Stimulated activated CD8-positive, alpha-beta memory T cell treated with anti-CD3 and anti-CD28 coated beads, Interleukin-4, amount 100 ng/mL, for 4 hours (primary cell): Measurements from ENCODE around the gene MTHFD2.
"Not testable (repeated sequence)": the region's sequence is repeated elsewhere in the genome, so short reads cannot be mapped to it uniquely, and the experiment has no call there.

ENCODE experiments used
- DNase-seq, 2 donors: peaks; one replicate each; pipeline ENCODE4 v3.0.0-alpha.2; 2020; ENCODE audit warnings: low read depth in 2 of 2, low spot score in 1 of 2

Gene MTHFD2

GRCh38 chr2:74198461-74199274 lies at the start of gene MTHFD2:
TSS of gene MTHFD2 (plus strand) at chr2:74198615. CDS start at chr2:74198642, 27 bp downstream.
- DNase-seq, result peak; percentile 80 to 86

- DNase-seq, result no peak
Observed at GRCh38 chr2:74149247-74149525, 49.2 kb upstream of the MTHFD2 start.

GRCh38 chr2:74149570-74150319 lies 48.7 kb upstream of the MTHFD2 start:
- DNase-seq, result no peak

DNA sequence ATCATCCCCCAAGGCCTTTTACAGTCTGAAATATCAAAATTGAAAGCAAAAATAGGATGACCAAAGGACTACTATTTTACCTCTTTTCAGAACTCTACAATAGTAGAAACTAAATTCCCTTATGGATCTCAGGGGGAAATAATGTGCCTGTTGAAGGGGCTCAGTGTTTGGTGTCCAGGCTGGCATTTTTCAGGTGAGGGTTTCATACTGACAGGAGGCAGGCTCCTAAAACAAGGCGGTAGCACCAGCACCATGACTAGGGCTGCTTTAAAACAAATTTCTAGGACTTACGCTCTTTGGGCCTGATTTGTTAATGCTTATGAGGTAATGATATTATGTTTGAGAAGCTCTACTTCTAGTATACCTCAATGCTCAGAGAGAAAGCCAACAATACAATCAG lies 45.5 kb upstream of the MTHFD2 start:
- no peak for DNase-seq

- DNase-seq, result no peak
Observed at GRCh38 chr2:74155830-74156229, 42.6 kb upstream of the MTHFD2 start.

DNA sequence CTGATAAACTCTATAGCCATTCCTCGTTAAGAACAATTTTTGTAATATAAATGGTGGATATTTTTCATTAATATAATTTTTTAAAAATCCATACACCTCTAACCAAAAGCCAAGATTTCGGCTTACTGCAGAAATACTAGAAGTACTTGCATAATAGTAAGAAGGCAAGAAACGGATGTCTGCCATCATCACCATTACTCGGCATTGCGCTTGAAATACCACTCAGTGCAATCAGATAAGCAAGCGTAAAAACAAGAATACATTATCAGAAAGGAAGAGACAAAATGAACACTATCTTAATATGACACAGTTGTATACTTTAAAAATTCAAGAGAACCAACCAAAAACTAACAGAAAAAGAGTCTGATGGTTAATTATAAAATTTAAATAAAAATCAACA lies 35.5 kb upstream of the MTHFD2 start:
- DNase-seq, result no peak

DNA sequence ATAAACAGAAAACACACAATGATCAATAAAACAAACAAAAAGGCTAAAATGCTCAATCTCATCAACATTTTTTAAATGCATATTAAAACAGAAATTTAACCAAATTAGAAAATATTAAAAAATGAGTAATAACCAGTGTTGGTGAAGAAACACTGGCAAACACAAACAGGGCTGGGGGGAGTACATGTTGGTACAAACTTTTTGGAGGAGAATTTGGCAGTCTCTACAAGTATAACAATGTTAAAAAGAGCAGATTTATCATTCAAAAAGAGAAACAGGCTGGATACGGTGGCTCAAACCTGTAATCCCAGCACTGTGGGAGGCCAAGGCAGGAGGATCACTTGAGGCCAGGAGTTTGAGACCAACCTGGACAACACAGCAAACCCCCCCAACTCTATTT lies 33.7 kb upstream of the MTHFD2 start:
- DNase-seq, result no peak

GRCh38 chr2:74168739-74169138 lies 29.7 kb upstream of the MTHFD2 start:
- DNase-seq, result no peak

DNA sequence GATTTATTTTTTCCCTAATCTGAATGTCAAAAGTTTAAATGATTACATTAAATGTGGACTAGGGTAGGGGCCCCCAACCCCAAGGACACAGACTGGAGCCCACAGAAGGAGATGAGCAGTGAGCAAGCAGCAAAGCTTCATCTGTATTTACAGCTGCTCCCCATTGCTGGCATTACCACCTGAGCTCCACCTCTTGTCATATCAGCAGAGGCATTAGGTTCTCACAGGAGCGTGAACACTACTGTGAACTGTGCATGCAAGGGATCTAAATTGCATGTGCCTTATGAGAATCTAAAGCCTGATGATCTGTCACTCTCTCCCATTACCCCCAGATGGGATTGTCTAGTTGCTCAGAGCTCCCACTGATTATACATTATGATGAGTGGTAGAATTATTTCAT lies 23.5 kb upstream of the MTHFD2 start:
- DNase-seq, result no peak

DNA sequence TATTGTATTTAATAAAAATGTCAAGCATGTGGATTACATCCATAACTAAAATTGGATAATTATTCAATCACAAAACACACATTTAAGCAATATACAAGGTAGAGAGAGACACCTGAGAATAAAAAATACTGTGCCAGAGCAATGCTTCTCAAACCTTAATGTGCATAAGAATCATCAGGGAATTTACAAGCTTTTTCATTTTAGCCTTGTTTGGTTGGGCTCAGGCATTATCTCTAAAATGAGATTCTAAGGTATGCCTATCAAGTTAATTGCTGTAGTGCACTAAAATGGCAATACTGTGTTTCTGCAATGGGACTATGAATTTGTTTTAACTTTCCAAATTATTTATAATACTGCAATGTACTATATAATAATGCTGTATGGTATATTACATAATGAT lies 20.7 kb upstream of the MTHFD2 start:
- DNase-seq, result no peak

- DNase-seq, result peak; percentile 95
Observed at GRCh38 chr2:74178211-74179062, 20.0 kb upstream of the MTHFD2 start, which contains the start of gene MOB1A. TSS of gene MOB1A (minus strand) at chr2:74178879. CDS start at chr2:74178674, 205 bp downstream.

GRCh38 chr2:74179063-74179865 lies 19.2 kb upstream of the MTHFD2 start:
- DNase-seq, result no peak

- DNase-seq, result no peak
Observed at GRCh38 chr2:74181739-74182138, 16.7 kb upstream of the MTHFD2 start.

GRCh38 chr2:74183878-74184277 lies 14.5 kb upstream of the MTHFD2 start:
- no peak for DNase-seq

GRCh38 chr2:74186038-74186437 lies 12.4 kb upstream of the MTHFD2 start:
- DNase-seq, result no peak

DNA sequence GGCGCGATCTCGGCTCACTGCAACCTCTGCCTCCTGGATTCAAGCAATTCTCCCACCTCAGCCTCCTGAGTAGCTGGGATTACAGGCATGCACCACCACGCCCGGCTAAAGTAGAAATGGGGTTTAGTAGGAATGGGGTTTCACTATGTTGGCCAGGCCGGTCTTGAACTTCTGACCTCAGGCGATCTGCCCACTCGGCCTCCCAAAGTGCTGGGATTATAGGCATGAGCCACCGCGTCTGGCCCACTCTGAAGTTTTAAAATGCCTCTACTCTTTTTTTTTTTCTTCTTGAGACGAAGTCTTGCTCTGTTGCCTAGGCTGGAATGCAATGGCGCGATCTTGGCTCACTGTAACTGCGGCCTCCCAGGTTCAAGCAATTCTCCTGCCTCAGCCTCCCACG lies 11.7 kb upstream of the MTHFD2 start:
- DNase-seq, result not testable (repeated sequence)

DNA sequence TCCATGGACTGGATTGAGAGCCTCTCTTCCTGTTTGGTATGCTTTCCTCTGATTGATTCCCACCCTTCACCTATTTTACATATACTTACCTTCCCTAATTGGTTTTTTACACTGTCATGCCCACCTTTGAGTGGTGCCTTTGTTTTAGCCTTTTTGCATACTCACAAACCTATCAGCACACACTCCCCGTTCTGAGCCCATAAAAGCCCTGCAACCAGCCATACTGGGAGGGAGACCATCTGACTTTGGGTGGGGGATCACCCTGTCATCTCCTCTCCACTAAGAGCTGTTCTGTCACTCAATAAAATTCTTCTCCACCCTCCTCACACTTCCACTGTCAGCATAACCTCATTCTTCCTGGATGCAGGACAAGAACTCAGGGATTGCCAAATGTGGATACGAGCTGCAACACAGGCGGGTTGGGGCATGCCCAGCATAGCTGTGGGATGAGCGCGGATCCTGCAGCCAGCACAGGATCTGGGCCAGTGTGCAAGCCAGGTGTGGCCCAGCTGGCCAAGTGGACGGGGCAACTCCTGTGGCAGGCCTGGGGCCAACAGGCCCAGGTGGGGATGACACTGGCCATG lies 10.3 kb upstream of the MTHFD2 start:
- DNase-seq, result no peak

GRCh38 chr2:74188696-74189095 lies 9.7 kb upstream of the MTHFD2 start:
- no peak for DNase-seq

DNA sequence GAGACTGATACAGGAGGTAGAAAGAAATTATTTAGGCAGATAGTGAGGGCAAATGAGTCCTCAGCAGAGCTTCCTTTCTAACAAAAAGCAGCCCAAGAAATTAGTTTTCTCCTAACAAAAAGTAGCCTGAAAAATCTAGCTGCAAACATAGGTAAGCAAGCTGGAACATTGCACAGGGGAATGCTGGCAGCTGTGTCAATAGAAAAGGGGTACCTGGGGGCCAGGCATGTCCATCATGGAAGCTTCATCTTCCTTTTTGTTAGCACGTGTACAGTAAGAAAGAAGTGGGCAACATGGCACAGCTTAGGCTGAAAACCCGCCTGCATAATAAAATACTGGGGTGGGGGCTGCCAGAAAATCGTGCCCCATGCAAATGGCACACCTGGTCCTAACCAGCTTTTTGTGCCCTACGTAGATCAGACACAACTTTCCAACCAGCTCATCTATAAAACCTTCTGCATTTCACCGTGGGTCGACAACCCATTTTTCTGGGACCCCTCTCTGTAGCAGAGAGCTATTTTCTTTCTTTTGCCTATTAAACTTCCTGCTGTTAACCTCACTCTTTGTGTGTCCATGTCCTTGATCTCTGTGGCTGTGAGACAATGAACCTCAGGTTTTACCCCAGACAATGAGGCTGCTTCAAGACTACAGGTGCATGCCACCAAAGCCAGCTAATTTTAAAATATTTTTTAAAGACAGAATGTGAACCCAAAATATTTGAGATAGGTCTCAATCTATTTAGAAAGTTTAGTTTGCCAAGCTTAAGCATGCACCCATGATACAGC lies 6.6 kb upstream of the MTHFD2 start:
- no peak for DNase-seq

- DNase-seq, result no peak
Observed at GRCh38 chr2:74194799-74195198, 3.6 kb upstream of the MTHFD2 start.
